CD4-positive, alpha-beta T cell (primary cell): ENCODE data around the gene ZNF3. TPM values are rescaled to one million over a fixed set of nuclear protein-coding genes. Genes with fewer than 3 reads are reported as not detected.

Experiments used
- ATAC-seq: fragments of 200-7000 bp; cut with Tn5 transposase; one replicate; pipeline ENCODE4 v1.10.0; 2022; ENCODE audit warnings: mild to moderate bottlenecking; ENCODE audit not compliant: poor library complexity
- CTCF ChIA-PET: fragments of 350-600 bp; sonication (Branson Sonifier 250); formaldehyde crosslinking; loops from one replicate; lab custom pipeline; 2021; ENCODE audit warnings: antibody characterized with exemption, inconsistent platforms; lab: Charles Lee
- POLR2A ChIA-PET: fragments of 350-600 bp; sonication (Branson Sonifier 250); formaldehyde crosslinking; loops from one replicate; lab custom pipeline; 2021; ENCODE audit warnings: antibody characterized with exemption, inconsistent platforms; lab: Charles Lee
- DNase-seq, 14 experiments: peaks; one replicate each; pipeline ENCODE4 v3.0.0-alpha.2; 2013 to 2020; ENCODE audit warnings: mixed read lengths in 2 of 14
- H3K27ac ChIP-seq, 2 donors: one replicate each; pipeline versions ENCODE4 v1.5.1 to v1.7.0; 2013; ENCODE audit warnings: low read length in 2 of 2, low read depth in 1 of 2, mild to moderate bottlenecking in 1 of 2
- H3K27me3 ChIP-seq, 2 experiments: 1 replicate in 1 of 2; 2 replicates in 1 of 2; pipeline versions ENCODE4 v1.6.1 to v1.7.0; 2013; ENCODE audit warnings: low read length in 2 of 2, control low read depth in 1 of 2, mild to moderate bottlenecking in 1 of 2, moderate library complexity in 1 of 2; ENCODE audit not compliant: insufficient read depth in 2 of 2, control insufficient read depth in 1 of 2
- H3K36me3 ChIP-seq: one replicate; pipeline ENCODE4 v1.6.1; 2013; ENCODE audit warnings: low read length, control low read depth; ENCODE audit not compliant: insufficient read depth
- H3K4me1 ChIP-seq: one replicate; pipeline ENCODE4 v1.6.1; 2013; ENCODE audit warnings: low read length, control low read depth; ENCODE audit not compliant: insufficient read depth
- H3K4me3 ChIP-seq: one replicate; pipeline ENCODE4 v1.5.1; 2013; ENCODE audit warnings: mild to moderate bottlenecking, low read length, moderate library complexity
- H3K9me3 ChIP-seq, 2 experiments: 1 replicate in 1 of 2; 2 replicates in 1 of 2; pipeline versions ENCODE4 v1.6.1 to v1.7.0; 2013; ENCODE audit warnings: low read length in 2 of 2, mild to moderate bottlenecking in 2 of 2, control low read depth in 1 of 2, moderate library complexity in 1 of 2; ENCODE audit not compliant: control insufficient read depth in 1 of 2, insufficient read depth in 1 of 2
- H3K27ac Mint-ChIP-seq: one replicate; pipeline ENCODE4 v1.8.0; 2020; ENCODE audit warnings: mixed read lengths
- H3K27me3 Mint-ChIP-seq: one replicate; pipeline ENCODE4 v1.8.0; 2021; ENCODE audit warnings: mixed read lengths
- H3K36me3 Mint-ChIP-seq: one replicate; pipeline ENCODE4 v1.8.0; 2021; ENCODE audit warnings: low read depth, mixed read lengths
- H3K4me1 Mint-ChIP-seq: one replicate; pipeline ENCODE4 v1.8.0; 2021; ENCODE audit warnings: low read depth, mixed read lengths
- H3K4me3 Mint-ChIP-seq: one replicate; pipeline ENCODE4 v1.8.0; 2020; ENCODE audit warnings: mild to moderate bottlenecking, mixed read lengths
- H3K9me3 Mint-ChIP-seq: one replicate; pipeline ENCODE4 v1.8.0; 2020; ENCODE audit warnings: mixed read lengths
- intact Hi-C, 2 experiments: fragments of 100-400 bp; cut with DNase I in 1 of 2; cut with micrococcal nuclease in 1 of 2; formaldehyde crosslinking; loops; one replicate each; pipeline versions ENCODE4 v1.15.1 to v1.9.0; 2023 to 2025; cut with DNase I, micrococcal nuclease
- total RNA-seq, 174 experiments: library from RNA in 2 of 174; stranded (reverse) in 2 of 174; gene quantifications; one replicate each; pipeline ENCODE4 v1.2.3 and lab custom pipeline; 2021 to 2026
- TF ChIP-seq, protein P1 (sequence below): fragments of 200-600 bp; IDR thresholded peaks from one replicate; pipeline ENCODE4 v1.8.0; 2022; ENCODE audit warnings: antibody characterized with exemption, mild to moderate bottlenecking

ZNF3 gene
- total RNA-seq, 2 experiments from 2014 or later = 38.3 to 40.3 TPM

DNA sequence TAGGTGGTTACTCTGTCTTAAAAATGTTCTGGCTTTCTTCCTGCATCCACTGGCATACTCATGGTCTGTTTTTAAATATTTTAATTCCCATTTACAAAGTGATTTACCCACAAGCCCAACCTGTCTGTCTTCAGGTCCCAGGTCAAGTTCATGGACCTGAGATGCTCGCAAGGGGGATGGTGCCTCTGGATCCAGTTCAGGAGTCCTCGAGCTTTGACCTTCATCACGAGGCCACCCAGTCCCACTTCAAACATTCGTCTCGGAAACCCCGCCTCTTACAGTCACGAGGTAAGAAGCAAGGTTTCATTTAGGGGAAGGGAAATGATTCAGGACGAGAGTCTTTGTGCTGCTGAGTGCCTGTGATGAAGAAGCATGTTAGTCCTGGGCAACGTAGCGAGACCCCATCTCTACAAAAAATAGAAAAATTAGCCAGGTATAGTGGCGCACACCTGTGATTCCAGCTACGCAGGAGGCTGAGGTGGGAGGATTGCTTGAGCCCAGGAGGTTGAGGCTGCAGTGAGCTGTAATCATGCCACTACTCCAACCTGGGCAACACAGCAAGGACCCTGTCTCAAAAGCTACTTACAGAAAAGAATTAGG lies 57.4 kb downstream of the ZNF3 start:
- ChIA-PET CTCF (no interaction called here), POLR2A (interaction anchor here (1.1 to 2.0 kb wide), 2 partner anchors 9 to 211 kb away, joined by 3 to 6 read pairs; partner anchors contain the start of gene ZKSCAN1)
- TF ChIP-seq, protein P1, sequence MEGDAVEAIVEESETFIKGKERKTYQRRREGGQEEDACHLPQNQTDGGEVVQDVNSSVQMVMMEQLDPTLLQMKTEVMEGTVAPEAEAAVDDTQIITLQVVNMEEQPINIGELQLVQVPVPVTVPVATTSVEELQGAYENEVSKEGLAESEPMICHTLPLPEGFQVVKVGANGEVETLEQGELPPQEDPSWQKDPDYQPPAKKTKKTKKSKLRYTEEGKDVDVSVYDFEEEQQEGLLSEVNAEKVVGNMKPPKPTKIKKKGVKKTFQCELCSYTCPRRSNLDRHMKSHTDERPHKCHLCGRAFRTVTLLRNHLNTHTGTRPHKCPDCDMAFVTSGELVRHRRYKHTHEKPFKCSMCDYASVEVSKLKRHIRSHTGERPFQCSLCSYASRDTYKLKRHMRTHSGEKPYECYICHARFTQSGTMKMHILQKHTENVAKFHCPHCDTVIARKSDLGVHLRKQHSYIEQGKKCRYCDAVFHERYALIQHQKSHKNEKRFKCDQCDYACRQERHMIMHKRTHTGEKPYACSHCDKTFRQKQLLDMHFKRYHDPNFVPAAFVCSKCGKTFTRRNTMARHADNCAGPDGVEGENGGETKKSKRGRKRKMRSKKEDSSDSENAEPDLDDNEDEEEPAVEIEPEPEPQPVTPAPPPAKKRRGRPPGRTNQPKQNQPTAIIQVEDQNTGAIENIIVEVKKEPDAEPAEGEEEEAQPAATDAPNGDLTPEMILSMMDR = no peak
- H3K4me3 Mint-ChIP-seq = no peak overlapping the region
- H3K9me3 Mint-ChIP-seq = no peaks in the 10 kb centered on the region
- no peaks in the 10 kb centered on the region for H3K9me3 ChIP-seq
- H3K36me3 Mint-ChIP-seq = peaks cover 71% of the 10 kb centered on the region
- peaks cover 46% of the 10 kb centered on the region for H3K36me3 ChIP-seq
- no peaks in the 10 kb centered on the region for H3K27me3 ChIP-seq
- no peak overlapping the region for H3K27ac Mint-ChIP-seq
- ATAC-seq = no peak
- peaks cover 13% of the 10 kb centered on the region for H3K4me1 ChIP-seq
- no peaks in the 10 kb centered on the region for H3K27me3 Mint-ChIP-seq
- intact Hi-C loops = no loop called here
- no peak overlapping the region for H3K4me3 ChIP-seq
- H3K4me1 Mint-ChIP-seq = peaks cover 8% of the 10 kb centered on the region
- no peak for DNase-seq
- no peak overlapping the region for H3K27ac ChIP-seq

DNA sequence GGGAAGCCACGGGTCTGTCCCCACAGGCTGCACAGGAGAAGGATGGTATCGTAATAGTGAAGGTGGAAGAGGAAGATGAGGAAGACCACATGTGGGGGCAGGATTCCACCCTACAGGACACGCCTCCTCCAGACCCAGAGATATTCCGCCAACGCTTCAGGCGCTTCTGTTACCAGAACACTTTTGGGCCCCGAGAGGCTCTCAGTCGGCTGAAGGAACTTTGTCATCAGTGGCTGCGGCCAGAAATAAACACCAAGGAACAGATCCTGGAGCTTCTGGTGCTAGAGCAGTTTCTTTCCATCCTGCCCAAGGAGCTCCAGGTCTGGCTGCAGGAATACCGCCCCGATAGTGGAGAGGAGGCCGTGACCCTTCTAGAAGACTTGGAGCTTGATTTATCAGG lies 58.0 kb downstream of the ZNF3 start:
- TF ChIP-seq, protein P1 = no peak
- Histone ChIP-seq H3K27ac (no peak overlapping the region), H3K4me3 (no peak overlapping the region), H3K4me1 (peaks cover 13% of the 10 kb centered on the region), H3K36me3 (peaks cover 50% of the 10 kb centered on the region), H3K27me3 (no peaks in the 10 kb centered on the region), H3K9me3 (no peaks in the 10 kb centered on the region)
- intact Hi-C loops = no loop called here
- peaks cover 70% of the 10 kb centered on the region for H3K36me3 Mint-ChIP-seq
- H3K27me3 Mint-ChIP-seq = no peaks in the 10 kb centered on the region
- H3K27ac Mint-ChIP-seq = no peak overlapping the region
- no peak for DNase-seq
- no peak for ATAC-seq
- no peaks in the 10 kb centered on the region for H3K9me3 Mint-ChIP-seq
- no peak overlapping the region for H3K4me3 Mint-ChIP-seq
- H3K4me1 Mint-ChIP-seq = peaks cover 8% of the 10 kb centered on the region
- POLR2A ChIA-PET = interaction anchor here (1.1 to 2.0 kb wide), 2 partner anchors 8 to 212 kb away, joined by 3 to 6 read pairs; partner anchors contain the start of gene ZKSCAN1
- CTCF ChIA-PET = no interaction called here

DNA sequence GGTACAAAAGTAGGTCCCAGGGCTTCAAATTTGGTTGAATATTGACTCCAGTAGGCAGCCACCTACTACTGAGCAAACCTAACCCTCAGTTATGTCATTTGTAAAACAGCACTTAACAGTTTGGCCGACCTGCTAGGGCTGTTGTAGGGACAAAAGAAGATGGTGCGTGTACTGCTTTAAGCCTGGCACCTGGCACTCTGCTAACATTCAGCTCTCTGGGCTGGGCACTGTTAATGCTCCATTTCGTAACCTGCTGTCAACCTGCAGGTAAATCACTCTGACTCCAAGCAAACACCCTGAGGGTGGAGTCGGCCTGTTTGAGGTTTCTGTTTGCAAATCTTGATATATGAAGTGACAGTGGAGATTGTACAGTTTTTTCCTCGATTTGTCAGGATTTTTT lies 58.9 kb downstream of the ZNF3 start:
- POLR2A ChIA-PET = interaction anchor here (0.6 kb wide), 1 partner anchor 1056 kb away, joined by 3 read pairs; no protein-coding TSS in a partner anchor
- H3K36me3 ChIP-seq = peaks cover 48% of the 10 kb centered on the region

More for the DNA sequence above, 58.9 kb downstream of the ZNF3 start:
- Histone ChIP-seq H3K4me1 (peaks cover 13% of the 10 kb centered on the region), H3K27ac (no peak overlapping the region), H3K9me3 (no peaks in the 10 kb centered on the region), H3K4me3 (no peak overlapping the region), H3K27me3 (no peaks in the 10 kb centered on the region)
- CTCF ChIA-PET = no interaction called here
- ATAC-seq (no peak), DNase-seq (no peak)
- Mint-ChIP-seq H3K9me3 (no peaks in the 10 kb centered on the region), H3K36me3 (peaks cover 66% of the 10 kb centered on the region), H3K4me1 (peaks cover 14% of the 10 kb centered on the region), H3K27ac (no peak overlapping the region), H3K27me3 (no peaks in the 10 kb centered on the region), H3K4me3 (no peak overlapping the region)
- intact Hi-C loops = no loop called here
- TF ChIP-seq, protein P1 = no peak
